ENCODE results near the gene DYRK2.
"Not testable (repeated sequence)": the region's sequence is repeated elsewhere in the genome, so short reads cannot be mapped to it uniquely, and the experiment has no call there.

The DYRK2 gene

GRCh38 chr12:67669217-67669933, 20.8 kb downstream of the DYRK2 start:
- no peak for DNase-seq

- DNase-seq: no peak
Observed at GRCh38 chr12:67669934-67670631, 21.5 kb downstream of the DYRK2 start.

GRCh38 chr12:67671419-67671818, 22.9 kb downstream of the DYRK2 start:
- DNase-seq: no peak

- no peak for DNase-seq
Observed at GRCh38 chr12:67671892-67672291, 23.3 kb downstream of the DYRK2 start.

- DNase-seq: not testable (repeated sequence)
Observed at GRCh38 chr12:67672507-67672906, 24.0 kb downstream of the DYRK2 start.

GRCh38 chr12:67673509-67673908, 25.0 kb downstream of the DYRK2 start:
- DNase-seq: not testable (repeated sequence)

- no peak for DNase-seq
Observed at GRCh38 chr12:67674417-67674816, 25.9 kb downstream of the DYRK2 start.

- no peak for DNase-seq
Observed at GRCh38 chr12:67676624-67677023, 28.1 kb downstream of the DYRK2 start.

- no peak for DNase-seq
Observed at GRCh38 chr12:67677166-67677565, 28.6 kb downstream of the DYRK2 start.

GRCh38 chr12:67681105-67681778, 32.7 kb downstream of the DYRK2 start:
- peak in 1 of 58 donors; percentile 29 for DNase-seq

- no peak for DNase-seq
Observed at GRCh38 chr12:67681941-67682620, 33.5 kb downstream of the DYRK2 start.

GRCh38 chr12:67689385-67689784, 40.8 kb downstream of the DYRK2 start:
- no peak for DNase-seq

- no peak for DNase-seq
Observed at GRCh38 chr12:67690656-67691055, 42.1 kb downstream of the DYRK2 start.

GRCh38 chr12:67691220-67691619, 42.7 kb downstream of the DYRK2 start:
- no peak for DNase-seq

GRCh38 chr12:67692135-67692534, 43.6 kb downstream of the DYRK2 start:
- no peak for DNase-seq

GRCh38 chr12:67692966-67693365, 44.4 kb downstream of the DYRK2 start:
- no peak for DNase-seq

GRCh38 chr12:67693894-67694293, 45.3 kb downstream of the DYRK2 start:
- no peak for DNase-seq

- no peak for DNase-seq
Observed at GRCh38 chr12:67694306-67694900, 45.9 kb downstream of the DYRK2 start.

GRCh38 chr12:67695974-67696373, 47.4 kb downstream of the DYRK2 start:
- DNase-seq: no peak

- no peak for DNase-seq
Observed at GRCh38 chr12:67697443-67697842, 48.9 kb downstream of the DYRK2 start.

- DNase-seq: no peak
Observed at GRCh38 chr12:67697967-67698366, 49.4 kb downstream of the DYRK2 start.

All from anterior cingulate cortex (tissue), 58 donors.